Thoracic aorta (tissue), 2 donors: ENCODE measurements around the gene COL6A5. TPM values are rescaled to one million over a fixed set of nuclear protein-coding genes. Genes with fewer than 3 reads are reported as not detected.

ENCODE experiments used
- ATAC-seq: fragments of 150-250 bp; one replicate; pipeline ENCODE4 v1.8.0; 2017; ENCODE audit warnings: low read depth; ENCODE audit not compliant: insufficient number of reproducible peaks, low FRiP score
- DNase-seq: peaks from one replicate; pipeline ENCODE4 v3.0.0-alpha.2; 2020; ENCODE audit warnings: low spot score
- H3K27ac ChIP-seq, 2 donors: fragments of 200-600 bp; sonication (generic); 1 replicate in 1 of 2; 2 replicates in 1 of 2; pipeline ENCODE4 v1.5.1; 2016; ENCODE audit warnings: mild to moderate bottlenecking in 2 of 2, moderate library complexity in 2 of 2
- H3K27me3 ChIP-seq: fragments of 200-600 bp; sonication (generic); replicated peaks from 2 replicates; pipeline ENCODE4 v1.6.0; 2016; ENCODE audit warnings: mild to moderate bottlenecking; ENCODE audit not compliant: insufficient read depth
- H3K36me3 ChIP-seq: fragments of 200-600 bp; sonication (generic); one replicate; pipeline ENCODE4 v1.5.1; 2016
- H3K4me1 ChIP-seq, 2 donors: fragments of 200-600 bp; sonication (generic); 1 replicate in 1 of 2; 2 replicates in 1 of 2; pipeline versions ENCODE4 v1.5.1 to v1.6.0; 2016; ENCODE audit warnings: low read depth in 2 of 2, mild to moderate bottlenecking in 1 of 2; ENCODE audit not compliant: control insufficient read depth in 1 of 2
- H3K4me3 ChIP-seq: fragments of 200-600 bp; sonication (generic); 2 replicates; pipeline ENCODE4 v1.5.1; 2016; ENCODE audit warnings: mild to moderate bottlenecking
- H3K9me3 ChIP-seq: fragments of 200-600 bp; sonication (generic); 2 replicates; pipeline ENCODE4 v1.5.1; 2016
- CTCF ChIP-seq: fragments of 200-600 bp; sonication (generic); IDR thresholded peaks from one replicate; pipeline ENCODE4 v1.5.1; 2019; ENCODE audit warnings: antibody characterized with exemption
- total RNA-seq, 2 donors: library from RNA; depleted of rRNA; stranded (reverse); fragments of >200 nt; gene quantifications; one replicate each; pipeline versions ENCODE4 v1.1.0 to v1.2.3, GENCODE V29; 2016

The COL6A5 gene
- total RNA-seq, 2 donors from 2014 or later, result not detected

- no peak for ATAC-seq
- no peaks in the 10 kb centered on the region for H3K36me3 ChIP-seq
- no peaks in the 10 kb centered on the region for H3K4me1 ChIP-seq
- no peak for DNase-seq
- H3K27me3 ChIP-seq, result no peaks in the 10 kb centered on the region
- no peak for TF ChIP-seq CTCF
- no peak overlapping the region for H3K4me3 ChIP-seq
- H3K27ac ChIP-seq, result no peak overlapping the region
- no peaks in the 10 kb centered on the region for H3K9me3 ChIP-seq
Measured at GRCh38 chr3:130459944-130460343, 114.5 kb downstream of the COL6A5 start.

- no peaks in the 10 kb centered on the region for H3K9me3 ChIP-seq
- TF ChIP-seq CTCF, result no peak
- DNase-seq (no peak), ATAC-seq (no peak)
- H3K27ac ChIP-seq, result no peak overlapping the region
- no peaks in the 10 kb centered on the region for H3K4me1 ChIP-seq
- no peaks in the 10 kb centered on the region for H3K27me3 ChIP-seq
- H3K36me3 ChIP-seq, result no peaks in the 10 kb centered on the region
- H3K4me3 ChIP-seq, result no peak overlapping the region
Measured at GRCh38 chr3:130462089-130462488, 116.6 kb downstream of the COL6A5 start.

GRCh38 chr3:130463221-130463620, 117.7 kb downstream of the COL6A5 start:
- no peaks in the 10 kb centered on the region for H3K9me3 ChIP-seq
- no peak overlapping the region for H3K4me3 ChIP-seq
- H3K27ac ChIP-seq, result no peak overlapping the region
- no peak for DNase-seq
- H3K4me1 ChIP-seq, result no peaks in the 10 kb centered on the region
- ATAC-seq, result no peak
- no peak for TF ChIP-seq CTCF
- no peaks in the 10 kb centered on the region for H3K27me3 ChIP-seq
- no peaks in the 10 kb centered on the region for H3K36me3 ChIP-seq

- no peak for ATAC-seq
- no peak for DNase-seq
- H3K36me3 ChIP-seq, result no peaks in the 10 kb centered on the region
- no peaks in the 10 kb centered on the region for H3K27me3 ChIP-seq
- H3K9me3 ChIP-seq, result no peaks in the 10 kb centered on the region
- H3K27ac ChIP-seq, result no peak overlapping the region
- no peak overlapping the region for H3K4me3 ChIP-seq
- TF ChIP-seq CTCF, result no peak
- H3K4me1 ChIP-seq, result no peaks in the 10 kb centered on the region
Measured at GRCh38 chr3:130465521-130465920, 120.0 kb downstream of the COL6A5 start.

GRCh38 chr3:130468311-130468710, 122.8 kb downstream of the COL6A5 start:
- Histone ChIP-seq H3K27ac (no peak overlapping the region), H3K4me3 (no peak overlapping the region), H3K27me3 (no peaks in the 10 kb centered on the region), H3K36me3 (no peaks in the 10 kb centered on the region), H3K9me3 (no peaks in the 10 kb centered on the region), H3K4me1 (no peaks in the 10 kb centered on the region)
- ATAC-seq, result no peak
- no peak for TF ChIP-seq CTCF
- no peak for DNase-seq
